Stimulated activated CD8-positive, alpha-beta memory T cell treated with anti-CD3 and anti-CD28 coated beads, Interleukin-7, amount 100 ng/mL, for 48 hours (primary cell): Measurements from ENCODE around the gene DCAKD.

ENCODE experiments used
- DNase-seq, 2 donors: peaks; one replicate each; pipeline ENCODE4 v3.0.0-alpha.2; 2020; ENCODE audit warnings: low read depth in 1 of 2; ENCODE audit errors: extremely low read depth in 1 of 2

Gene DCAKD

DNA sequence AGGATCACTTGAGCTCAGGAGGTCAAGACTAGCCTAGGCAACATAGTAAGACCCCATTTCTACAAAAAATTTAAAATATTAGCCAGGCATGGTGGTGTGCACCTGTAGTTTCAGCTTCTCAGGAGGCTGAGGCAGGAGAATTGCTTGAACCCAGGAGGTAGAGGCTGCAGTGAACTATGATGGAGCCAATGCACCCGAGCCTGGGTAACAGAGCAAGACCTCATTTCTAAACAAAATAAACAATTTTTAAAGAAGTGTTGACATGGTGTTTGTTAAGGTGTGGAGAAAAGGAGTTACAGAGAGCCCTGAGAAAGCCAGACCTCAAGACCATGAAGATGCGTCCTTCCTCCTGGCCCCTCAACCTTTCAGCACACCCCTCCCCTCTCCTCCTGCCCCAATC is 45.7 kb downstream of the DCAKD start:
- DNase-seq, result no peak

DNA sequence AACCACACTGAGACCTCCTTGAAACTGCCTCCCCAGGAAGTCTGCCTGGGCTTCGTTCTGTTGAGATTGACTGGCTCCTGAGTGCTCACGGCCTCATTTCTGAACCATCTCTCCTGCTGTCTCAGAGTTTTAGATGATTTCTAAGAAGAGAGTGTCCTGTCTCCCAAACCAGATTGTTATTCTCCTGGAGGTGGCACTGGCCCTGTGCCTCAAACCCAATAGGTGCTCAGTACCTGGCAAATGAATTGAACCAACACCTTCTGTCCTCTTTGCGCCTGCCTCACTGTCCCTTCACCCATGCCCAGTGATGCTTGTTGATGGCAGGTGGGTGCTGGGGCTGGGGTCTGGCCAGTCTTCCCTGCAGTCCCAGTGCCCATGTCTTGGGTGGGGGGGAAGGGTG is 47.0 kb downstream of the DCAKD start:
- no peak for DNase-seq

DNA sequence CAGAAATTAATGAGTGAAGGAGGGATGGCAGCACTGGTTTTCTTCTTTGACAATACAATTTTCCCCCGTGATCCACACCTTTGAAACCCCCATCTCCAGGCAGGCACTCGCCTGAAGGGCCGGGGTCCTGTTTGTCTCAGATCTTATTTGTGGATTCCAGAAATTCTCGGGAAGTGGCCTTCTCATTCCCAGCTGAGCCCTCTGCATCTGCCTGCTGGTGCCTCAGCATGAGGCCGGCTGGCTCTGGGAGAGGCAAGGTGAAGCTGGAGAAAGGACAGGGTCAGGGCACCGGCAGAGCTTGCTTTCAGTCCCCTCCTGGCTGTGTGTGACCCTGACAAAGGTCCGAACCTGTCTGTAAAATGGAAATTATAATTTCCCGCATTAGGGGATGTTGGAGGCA is 47.6 kb downstream of the DCAKD start:
- no peak for DNase-seq

DNA sequence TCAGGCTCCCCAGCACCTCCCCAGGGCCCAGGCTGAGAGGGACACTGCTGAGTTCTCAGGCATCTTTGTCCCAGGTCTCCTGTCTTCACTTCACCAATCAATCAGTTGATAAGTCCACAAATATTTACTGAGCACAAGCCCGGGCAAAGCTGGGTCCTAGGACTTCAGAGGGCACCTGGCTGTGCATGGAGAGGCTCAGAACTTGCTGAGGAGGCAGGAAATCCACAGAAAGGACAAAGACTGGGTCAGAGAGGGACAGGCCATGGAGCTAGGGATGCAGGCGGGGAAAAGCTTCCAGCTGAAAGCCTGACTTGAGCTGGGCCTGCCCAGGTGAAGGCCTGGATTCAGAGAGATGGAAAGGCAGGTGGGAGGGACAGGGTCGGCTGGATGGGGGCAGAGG is 50.1 kb downstream of the DCAKD start:
- no peak for DNase-seq

DNA sequence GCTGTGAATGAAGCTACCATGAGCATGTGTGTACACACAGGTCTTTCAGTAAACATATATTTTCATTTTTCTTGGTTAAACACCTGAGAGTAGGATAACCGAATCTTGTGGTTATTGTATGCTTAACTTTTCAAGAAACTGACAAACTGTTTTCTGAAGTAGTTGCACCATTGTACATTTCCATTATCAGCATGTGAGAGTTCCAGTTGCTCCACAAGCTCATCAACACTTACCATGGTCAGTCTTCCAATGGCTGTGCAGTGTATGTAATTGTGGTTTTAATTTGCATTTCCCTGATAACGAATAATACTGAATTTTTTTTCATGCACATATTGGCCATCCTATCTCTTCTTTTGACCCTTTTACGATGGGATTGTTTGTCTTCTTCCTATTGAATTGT is 52.0 kb downstream of the DCAKD start:
- no peak for DNase-seq

DNA sequence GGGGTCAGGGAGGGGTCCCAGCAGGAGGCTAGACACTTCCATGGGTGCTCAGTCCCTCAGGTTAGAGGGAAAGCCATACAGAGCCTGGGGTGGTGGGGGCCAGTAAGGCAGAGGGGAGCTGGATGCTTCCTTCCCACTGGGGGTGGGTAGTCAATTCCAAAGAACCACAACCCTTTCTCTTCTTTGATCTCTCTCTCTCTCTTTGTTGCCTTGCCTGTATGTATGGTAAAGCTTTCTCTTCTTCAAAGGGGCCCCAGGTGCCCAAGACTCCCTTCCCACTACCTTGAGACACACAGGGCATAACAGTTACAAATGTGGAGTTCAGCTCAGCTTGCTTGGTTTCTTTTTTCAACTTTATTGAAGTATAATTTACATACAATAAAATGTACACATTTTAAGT is 52.8 kb downstream of the DCAKD start:
- DNase-seq, result no peak

DNA sequence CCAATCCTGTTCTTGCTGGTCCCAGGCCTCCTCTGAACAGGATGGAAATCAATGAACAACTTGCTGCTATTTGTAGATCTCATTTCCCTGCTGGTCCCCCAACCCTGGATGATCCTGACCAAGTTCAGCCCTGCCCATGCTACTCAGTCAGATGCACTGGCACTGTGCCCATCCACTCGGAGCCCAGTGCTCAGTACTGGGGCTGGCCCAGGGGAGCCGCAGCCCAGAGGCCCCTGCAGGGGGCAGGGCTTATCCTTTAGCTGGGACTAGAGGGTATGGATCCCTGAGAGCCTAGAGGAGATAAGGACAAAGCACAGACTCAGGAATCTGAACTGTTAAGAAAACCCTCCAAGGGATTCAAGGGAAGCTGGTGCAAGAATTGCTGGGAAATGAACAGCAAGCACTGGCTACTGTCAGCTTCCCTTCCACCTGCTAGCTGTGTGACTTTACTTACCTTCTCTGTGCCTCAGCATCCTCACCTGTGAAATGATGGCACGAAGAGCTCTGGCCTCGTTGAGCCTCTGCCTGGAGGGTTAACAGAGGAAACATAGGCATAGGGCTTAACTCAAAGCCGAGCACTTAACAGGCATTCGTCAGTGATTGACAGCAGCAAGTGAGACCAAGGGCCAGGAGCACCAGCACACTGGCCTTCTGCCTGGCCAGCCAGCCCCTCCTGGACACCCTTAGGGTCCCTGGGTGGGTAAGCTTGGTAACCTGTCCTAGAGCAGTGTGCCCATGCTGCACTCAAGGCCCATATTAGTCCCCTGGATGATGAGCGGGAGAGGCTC is 53.5 kb downstream of the DCAKD start:
- no peak for DNase-seq

DNA sequence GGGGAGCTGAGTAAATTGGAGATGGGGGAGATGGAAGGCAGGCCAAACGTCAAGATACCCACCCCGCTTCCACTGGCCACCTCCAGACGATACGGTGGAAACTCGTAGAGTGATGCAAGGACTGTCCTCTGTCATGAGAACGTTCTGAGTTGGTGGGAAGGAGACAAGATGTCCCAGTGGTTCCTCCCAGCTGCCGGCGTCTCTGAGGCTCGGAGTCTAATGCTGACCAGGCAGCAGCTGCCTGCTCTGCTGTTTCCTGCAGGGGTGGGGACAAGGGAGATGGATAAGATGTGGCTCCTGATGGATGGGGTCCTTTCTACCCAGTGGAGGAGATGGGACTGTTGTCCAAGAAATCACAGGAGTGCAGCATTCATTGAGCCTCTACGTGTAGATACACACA is 55.1 kb downstream of the DCAKD start:
- no peak for DNase-seq

DNA sequence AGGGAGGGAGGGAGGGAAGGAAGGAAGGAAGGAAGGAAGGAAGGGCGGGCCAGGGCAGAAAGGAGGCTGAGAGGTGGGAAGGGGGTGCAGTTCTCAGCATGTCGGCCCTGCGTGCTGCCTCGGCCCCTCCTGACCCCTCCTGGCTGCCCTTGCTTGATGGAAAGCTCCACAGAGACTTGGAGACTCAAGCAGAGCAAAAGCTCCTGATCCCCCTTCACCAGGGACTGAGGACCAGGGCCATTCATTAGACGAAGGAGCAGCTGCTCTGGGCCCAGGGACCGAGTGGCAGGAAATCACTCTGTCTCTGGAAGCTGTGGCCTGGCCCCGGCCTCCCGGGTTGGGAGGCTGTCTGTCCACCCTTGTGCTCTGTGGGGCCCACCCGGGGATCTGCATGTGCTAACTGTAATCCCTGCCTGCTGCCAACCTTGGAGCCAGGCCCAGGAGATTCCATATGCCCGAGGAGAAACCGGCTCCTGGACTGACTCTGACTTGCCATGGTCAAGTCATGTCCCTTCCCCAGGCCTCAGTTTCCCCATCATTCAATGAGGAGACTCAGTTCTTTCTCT is 55.9 kb downstream of the DCAKD start:
- no peak for DNase-seq

DNA sequence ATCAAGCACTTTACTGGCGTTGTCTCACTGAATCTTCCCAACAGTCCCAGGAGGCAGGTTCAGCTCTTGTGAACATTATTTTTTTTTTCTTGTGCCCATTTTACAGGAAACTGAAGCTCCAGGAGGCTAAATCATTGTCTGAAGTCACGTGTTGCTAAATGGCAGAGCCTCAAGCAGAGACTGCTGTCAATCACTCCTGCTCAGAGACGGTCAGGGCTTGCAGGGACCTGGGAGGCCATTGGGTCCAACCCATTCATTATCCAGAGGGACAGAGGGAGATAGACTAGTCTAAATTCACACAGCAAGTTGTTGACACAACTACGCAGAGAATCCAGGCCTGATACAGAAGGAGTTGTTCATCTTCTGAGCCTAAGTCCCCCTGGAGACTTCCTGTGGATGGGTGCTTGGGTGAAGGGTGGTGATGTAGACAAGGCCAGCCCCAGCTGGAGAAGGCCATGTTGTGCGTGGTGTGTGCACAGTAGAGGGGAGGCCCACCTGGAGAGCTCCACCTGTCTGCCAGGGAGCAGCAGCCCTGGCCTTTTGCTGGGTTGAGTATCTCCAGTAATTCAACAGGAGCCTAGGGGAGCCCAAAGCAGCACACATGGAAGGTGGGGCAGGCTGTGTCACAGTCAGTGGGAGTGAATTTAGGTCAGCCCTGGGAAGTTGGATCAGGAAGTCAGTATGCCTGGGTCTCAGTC is 59.0 kb downstream of the DCAKD start:
- no peak for DNase-seq

DNA sequence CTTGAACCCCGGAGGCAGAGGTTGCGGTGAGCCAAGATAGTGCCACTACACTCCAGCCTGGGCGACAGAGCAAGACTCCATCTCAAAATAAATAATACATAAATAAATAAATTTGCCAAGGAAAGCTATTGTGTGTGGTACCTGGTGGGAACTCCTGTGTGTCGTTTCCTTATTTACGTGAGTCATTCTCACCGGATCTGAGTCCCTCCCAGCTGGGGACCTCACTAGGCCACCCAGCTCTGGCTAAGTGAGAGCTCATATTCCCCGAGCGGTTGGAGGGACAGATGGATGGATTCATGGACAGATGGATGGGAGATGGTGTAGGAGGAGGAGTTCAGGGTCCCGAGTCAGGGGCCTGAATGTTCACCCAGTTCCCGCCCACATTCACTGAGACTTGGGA is 60.4 kb downstream of the DCAKD start:
- DNase-seq, result no peak

DNA sequence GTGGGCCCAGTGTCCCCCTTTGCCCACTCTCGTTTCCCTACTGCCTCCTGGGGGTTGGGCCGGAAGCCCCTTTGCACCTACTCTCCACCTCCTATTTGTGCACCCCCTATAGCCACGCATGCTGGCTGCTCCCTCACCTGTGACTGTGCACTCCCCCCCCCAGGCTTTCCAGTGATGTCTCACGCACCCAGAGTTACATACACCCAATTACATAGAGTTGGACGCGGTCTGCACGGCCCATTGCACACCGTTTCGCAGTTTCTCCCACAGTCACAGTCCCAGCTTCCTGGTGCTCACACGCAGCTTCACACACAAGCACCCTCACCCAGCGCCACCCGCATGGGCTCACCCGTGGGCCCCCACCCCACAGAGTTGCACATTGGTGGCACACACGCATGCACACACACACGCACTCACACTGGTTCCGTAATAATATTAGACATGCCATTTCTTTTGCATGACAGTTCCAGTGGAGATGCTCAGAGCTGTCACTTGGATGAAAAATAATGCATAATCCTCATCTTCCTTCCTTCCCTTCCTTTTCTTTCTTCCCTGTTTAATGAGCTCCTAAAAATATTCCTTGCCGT is 61.8 kb downstream of the DCAKD start:
- DNase-seq, result no peak

DNA sequence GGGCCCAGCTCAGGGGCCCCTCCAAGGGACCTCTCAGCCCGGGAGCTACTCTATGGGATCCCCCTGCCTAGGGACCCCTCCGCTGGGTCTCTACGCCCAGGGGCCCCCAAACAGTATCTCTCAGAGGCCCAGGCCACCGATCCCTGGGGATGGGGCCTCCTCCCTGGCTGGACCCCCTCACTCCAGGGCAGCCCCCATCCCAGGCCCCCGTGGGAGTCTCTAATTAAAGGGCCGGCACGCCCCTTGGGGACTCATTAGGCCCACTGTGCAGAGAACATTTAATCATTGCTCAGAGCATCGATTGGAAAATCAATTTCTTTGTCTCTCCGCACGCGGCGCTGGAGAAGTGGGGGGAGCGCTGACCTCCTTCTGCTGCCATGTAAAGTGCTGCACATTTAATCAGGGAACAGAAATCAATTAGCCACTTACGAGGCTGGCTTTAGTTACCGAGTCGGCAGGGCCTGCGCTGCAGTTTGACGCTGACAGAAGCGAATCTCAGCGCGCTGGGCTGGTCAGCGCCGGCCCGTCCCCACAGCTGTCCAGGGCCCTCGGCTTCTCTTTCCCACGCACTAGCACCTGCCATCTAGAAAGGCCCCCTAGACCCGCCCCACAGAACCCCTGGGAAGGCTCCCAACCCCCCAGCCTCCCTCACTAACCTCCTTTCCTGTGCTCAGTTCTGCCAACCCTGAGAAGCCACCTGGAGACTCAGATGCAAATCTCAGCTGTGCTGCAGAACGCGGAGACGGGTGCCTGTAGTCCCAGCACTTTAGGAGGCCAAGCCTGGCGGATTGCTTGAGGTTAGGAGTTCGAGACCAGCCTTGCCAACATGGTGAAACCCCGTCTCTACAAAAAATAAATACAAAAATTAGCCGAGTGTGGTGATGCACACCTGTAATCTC is 63.1 kb downstream of the DCAKD start:
- no peak for DNase-seq

DNA sequence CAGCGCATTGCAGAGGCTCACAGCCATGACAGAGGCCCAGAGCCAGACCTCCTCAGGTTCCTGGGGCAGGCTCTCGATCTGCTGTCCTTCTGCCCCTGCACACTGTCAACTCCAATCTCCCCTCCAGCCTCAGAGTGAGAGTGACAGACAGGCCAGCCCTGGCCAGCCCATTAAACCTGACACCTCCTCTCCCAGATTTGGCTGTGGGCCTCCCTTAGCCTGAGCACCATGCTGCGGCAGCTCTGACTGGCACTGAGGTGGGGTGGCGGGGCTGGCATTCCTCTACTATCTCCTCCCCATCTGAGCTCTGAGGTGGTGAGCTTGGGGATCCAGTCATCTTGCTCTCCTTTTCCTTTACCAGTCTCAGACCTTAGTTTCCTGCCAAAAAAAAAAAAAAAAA is 67.9 kb downstream of the DCAKD start:
- no peak for DNase-seq

DNA sequence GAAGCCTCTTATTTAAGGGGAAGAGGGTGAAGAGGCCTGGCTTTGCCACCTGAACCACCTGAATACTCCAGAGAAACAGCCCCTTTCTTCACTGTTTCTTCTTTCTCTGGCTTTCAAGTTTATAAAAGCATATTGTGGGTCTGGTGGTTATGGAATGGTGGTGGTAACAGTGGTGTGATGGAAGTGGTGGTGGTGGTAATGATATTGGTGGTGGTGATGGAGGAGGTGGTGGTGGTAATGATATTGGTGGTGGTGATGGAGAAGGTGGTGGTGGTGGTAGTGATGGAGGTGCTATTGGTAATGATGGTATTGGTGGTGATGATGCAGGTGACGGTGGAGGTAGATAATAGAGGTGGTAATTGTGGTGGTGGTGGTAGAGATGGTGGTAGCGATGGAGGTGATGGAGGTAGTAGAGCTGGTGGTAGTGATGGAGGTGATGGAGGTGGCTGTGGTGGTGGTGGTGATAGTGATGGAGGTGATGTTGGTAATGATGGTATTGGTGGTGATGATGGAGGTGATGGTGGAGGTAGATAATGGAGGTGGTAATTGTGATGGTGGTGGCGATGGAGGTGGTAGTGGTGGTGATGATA is 69.2 kb downstream of the DCAKD start:
- no peak for DNase-seq

DNA sequence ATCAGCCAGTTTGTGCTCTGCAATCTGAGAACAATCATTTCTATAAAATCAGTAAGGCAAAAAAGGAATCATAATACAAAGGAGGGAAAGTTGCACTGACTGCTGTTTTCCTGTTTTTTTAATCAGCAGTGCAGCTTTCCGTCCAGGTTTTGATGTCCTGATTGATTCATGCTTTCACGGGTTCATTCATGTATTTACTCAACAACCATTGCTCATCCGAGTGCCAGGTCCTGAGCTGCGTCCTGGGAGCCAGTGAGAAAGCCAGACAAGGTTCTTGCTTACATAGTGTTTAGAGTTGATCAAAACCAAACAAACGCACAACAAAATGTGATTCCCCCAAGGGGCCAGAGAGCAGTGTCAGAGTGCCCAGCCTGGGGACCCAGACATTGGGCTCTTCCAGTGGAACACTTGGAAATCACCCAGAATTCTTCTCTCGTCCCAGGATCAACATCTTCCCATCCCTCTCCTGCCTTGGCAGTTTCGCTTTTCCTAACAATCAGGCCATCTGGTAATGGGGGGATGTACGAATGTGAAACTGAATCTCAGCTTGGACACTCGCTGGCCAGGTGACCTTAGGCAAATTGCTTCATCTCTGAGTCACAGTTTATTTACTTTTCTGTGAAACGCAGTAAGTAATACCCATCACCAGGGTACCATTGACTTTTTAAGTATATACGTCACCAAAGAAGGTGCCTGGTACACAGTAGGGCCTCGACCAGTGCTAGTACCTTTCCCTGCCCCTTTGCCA is 70.0 kb downstream of the DCAKD start:
- DNase-seq, result no peak

DNA sequence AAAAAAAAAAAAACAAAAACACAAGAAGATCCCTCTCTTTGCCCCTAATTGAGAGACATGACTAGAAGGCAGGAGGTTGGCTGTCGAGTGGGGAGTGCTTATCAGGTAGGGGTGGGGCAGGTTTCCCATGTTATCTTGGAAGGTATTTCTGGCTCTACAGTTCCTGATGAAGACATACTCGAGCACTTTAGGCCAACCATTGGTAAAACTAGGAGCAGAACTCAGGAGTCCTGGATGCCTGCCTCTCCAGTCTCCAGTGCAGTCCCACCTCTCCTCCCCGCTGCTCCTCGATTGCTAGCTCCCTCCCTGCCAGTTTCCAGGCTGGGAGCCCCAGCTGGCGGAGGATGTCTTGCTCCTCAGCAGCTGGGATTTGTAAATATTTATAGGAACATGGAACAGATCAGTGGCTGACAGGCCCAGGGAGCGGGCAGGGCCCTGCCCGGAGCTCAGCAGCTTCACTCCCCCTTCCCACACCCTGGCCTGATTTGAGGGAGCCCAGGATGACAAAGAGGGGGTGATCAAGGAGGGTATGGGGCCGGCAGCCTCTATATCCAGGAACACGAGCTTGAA is 71.9 kb downstream of the DCAKD start:
- no peak for DNase-seq

DNA sequence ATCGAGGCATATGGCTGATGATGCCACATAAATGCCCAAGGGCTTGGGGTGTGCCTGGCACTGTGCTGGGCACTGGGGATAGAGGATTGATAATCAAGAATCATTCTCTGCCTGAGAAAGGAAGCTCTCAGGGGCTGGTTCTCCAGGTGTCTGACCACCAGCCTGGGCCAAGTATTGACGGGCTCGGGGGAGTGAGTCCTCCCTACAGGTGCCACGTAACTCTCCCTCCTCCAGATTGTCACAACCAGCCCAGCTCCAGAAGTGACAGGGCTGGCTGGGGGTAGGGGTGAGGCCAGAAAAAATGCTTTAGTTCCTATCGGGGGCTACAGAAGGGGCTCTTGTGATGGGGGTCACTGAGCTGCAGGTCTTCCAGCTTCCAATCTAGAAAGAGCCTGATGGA is 72.6 kb downstream of the DCAKD start:
- no peak for DNase-seq

DNA sequence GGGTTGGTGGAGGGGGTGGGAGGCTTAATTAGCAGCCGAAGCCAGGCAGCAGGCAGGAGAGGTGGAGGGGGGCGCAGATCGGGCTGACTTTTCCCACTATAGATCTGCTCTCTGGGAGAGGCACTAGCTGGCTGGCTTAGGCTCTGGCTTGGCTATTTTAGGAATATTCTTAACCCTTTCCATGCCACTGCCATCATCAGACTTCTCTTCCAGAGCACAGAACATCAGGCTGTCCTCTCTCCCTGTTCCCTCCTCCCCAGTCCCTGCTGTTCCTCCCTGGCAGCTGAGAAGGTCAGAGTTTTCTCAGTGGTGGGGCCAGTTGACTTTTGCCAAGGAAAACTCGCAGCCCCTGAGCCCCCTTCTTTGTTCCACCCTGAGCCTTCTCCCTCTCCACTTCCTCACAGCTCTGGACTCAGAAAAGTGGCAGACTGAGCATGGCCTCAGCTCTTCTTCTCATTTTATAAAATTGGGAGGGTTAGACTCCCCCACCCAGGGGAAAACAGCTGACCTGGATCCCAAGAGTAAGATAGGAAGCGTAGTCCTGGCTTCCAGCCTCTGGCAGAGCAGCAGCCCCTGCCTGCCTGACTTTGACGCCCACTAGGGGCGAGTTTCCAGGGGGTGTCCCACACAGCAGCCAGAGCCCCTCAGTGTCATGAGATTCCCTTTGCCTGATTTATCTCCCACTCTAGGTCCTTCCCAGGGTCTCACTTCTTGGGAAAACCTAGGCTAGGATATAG is 73.5 kb downstream of the DCAKD start:
- no peak for DNase-seq
